HepG2 (cell line): ENCODE data around the gene TM4SF20. TPM values are rescaled to one million over a fixed set of nuclear protein-coding genes. Genes with fewer than 3 reads are reported as not detected.
A peak's percentile ranks its signal among the peaks of the same experiment; 100 is the strongest.

ENCODE experiments used
- ATF2 ChIP-seq: sonication (generic); formaldehyde crosslinking; IDR thresholded peaks from 2 replicates; pipeline ENCODE4 v1.4.0; 2020; ENCODE audit warnings: missing genetic modification reagents
- CERS6 ChIP-seq: sonication (generic); formaldehyde crosslinking; IDR thresholded peaks from 2 replicates; pipeline ENCODE4 v1.5.0; 2020; ENCODE audit warnings: missing genetic modification reagents
- FOXK1 ChIP-seq: sonication (generic); formaldehyde crosslinking; IDR thresholded peaks from 2 replicates; pipeline ENCODE4 v1.4.0; 2020; ENCODE audit warnings: low read depth, missing genetic modification reagents, borderline replicate concordance
- PHF8 ChIP-seq: sonication (generic); formaldehyde crosslinking; IDR thresholded peaks from 2 replicates; pipeline ENCODE4 v1.5.0; 2020; ENCODE audit warnings: missing genetic modification reagents
- PLSCR1 ChIP-seq: sonication (generic); formaldehyde crosslinking; IDR thresholded peaks from 2 replicates; pipeline ENCODE4 v1.5.0; 2020; ENCODE audit warnings: missing genetic modification reagents, mild to moderate bottlenecking, borderline replicate concordance
- REST ChIP-seq, 2 experiments: IDR thresholded peaks; 2 replicates each; pipeline ENCODE4 v1.6.1; 2011 to 2012; ENCODE audit warnings: low read length in 2 of 2, borderline replicate concordance in 1 of 2, low read depth in 1 of 2, mild to moderate bottlenecking in 1 of 2, moderate library complexity in 1 of 2
- SIX1 ChIP-seq: sonication (generic); formaldehyde crosslinking; IDR thresholded peaks from 2 replicates; pipeline ENCODE4 v1.4.0; 2020; ENCODE audit warnings: missing genetic modification reagents, borderline replicate concordance
- ZBED4 ChIP-seq: sonication (generic); formaldehyde crosslinking; IDR thresholded peaks from 2 replicates; pipeline ENCODE4 v1.4.0; 2020; ENCODE audit warnings: missing genetic modification reagents, borderline replicate concordance
- ZNF18 ChIP-seq: sonication (generic); formaldehyde crosslinking; IDR thresholded peaks from 2 replicates; pipeline ENCODE4 v1.8.0; 2022; ENCODE audit warnings: mild to moderate bottlenecking, missing genetic modification reagents; ENCODE audit not compliant: insufficient replicate concordance
- ZNF33B ChIP-seq: sonication (generic); formaldehyde crosslinking; IDR thresholded peaks from 2 replicates; pipeline ENCODE4 v1.5.1; 2020; ENCODE audit warnings: mild to moderate bottlenecking, missing genetic modification reagents
- ZNF552 ChIP-seq: sonication (generic); formaldehyde crosslinking; IDR thresholded peaks from 2 replicates; pipeline ENCODE4 v1.9.0; 2022; ENCODE audit warnings: missing genetic modification reagents, mild to moderate bottlenecking, borderline replicate concordance
- ZNF768 ChIP-seq: sonication (generic); formaldehyde crosslinking; IDR thresholded peaks from 2 replicates; pipeline ENCODE4 v1.4.0; 2020; ENCODE audit warnings: missing genetic modification reagents
- ZNF878 ChIP-seq: sonication (generic); formaldehyde crosslinking; IDR thresholded peaks from 2 replicates; pipeline ENCODE4 v1.8.1; 2023; ENCODE audit warnings: mild to moderate bottlenecking, missing genetic modification reagents, moderate library complexity
- polyA plus RNA-seq, 8 experiments: library from polyadenylated mRNA; depleted of rRNA in 3 of 8; stranded (reverse) in 7 of 8; unstranded in 1 of 8; fragments of >200 nt; fragmentation: Illumina TruSeq in 4 of 8; extraction: Trizol in 4 of 8; gene quantifications; 2 replicates each; pipeline versions ENCODE4 v1.2.1 to v1.2.3, GENCODE V29; 2011 to 2016; ENCODE audit warnings: low read depth in 4 of 8, missing spikeins in 1 of 8, mixed read lengths in 1 of 8; ENCODE audit not compliant: insufficient read depth in 1 of 8
- total RNA-seq, 5 experiments: library from RNA; depleted of rRNA; stranded (reverse); fragments of >200 nt; fragmentation: Illumina TruSeq; extraction: Trizol; gene quantifications; 2 replicates each; pipeline ENCODE4 v1.2.3, GENCODE V29; 2016; ENCODE audit warnings: low read depth in 1 of 5

TM4SF20 gene
- total and polyA plus RNA-seq, 2 of the 13 experiments (the other 11 are each of a cell fraction or from before 2014, with no cell fraction given) = not detected

GRCh38 chr2:227406177-227407031 is 27.3 kb upstream of the TM4SF20 start (continued):
- TF ChIP-seq ATF2 (CRISPR knock-in tag) (peak; percentile 92), ZNF33B (CRISPR knock-in tag) (no peak), ZNF18 (CRISPR knock-in tag) (no peak), ZNF768 (CRISPR knock-in tag) (no peak), PLSCR1 (CRISPR knock-in tag) (no peak), FOXK1 (CRISPR knock-in tag) (peak; percentile 74; the same call in 1 of the 2 replicates), ZNF552 (CRISPR knock-in tag) (no peak), ZNF878 (CRISPR knock-in tag) (no peak), ZBED4 (CRISPR knock-in tag) (peak; percentile 32; the same call in 1 of the 2 replicates), REST (IDR thresholded peaks at IDR 0.05; ENCODE audit: borderline replicate concordance in 1 of 2, low read depth in 1 of 2, low read length in 2 of 2) (no peak; a peak in 1 of 4 replicates), SIX1 (CRISPR knock-in tag) (peak; percentile 80; the same call in 1 of the 2 replicates), PHF8 (CRISPR knock-in tag) (peak; percentile 35; the same call in 1 of the 2 replicates), CERS6 (CRISPR knock-in tag) (no peak)
